HG03139 (cell line): ENCODE results near the gene MRGPRX3.

Experiments
- ATAC-seq: cut with Tn5 transposase; IDR thresholded peaks from one replicate; pipeline ENCODE4 v1.9.1; 2021; ENCODE audit not compliant: unreplicated experiment

MRGPRX3 gene

DNA sequence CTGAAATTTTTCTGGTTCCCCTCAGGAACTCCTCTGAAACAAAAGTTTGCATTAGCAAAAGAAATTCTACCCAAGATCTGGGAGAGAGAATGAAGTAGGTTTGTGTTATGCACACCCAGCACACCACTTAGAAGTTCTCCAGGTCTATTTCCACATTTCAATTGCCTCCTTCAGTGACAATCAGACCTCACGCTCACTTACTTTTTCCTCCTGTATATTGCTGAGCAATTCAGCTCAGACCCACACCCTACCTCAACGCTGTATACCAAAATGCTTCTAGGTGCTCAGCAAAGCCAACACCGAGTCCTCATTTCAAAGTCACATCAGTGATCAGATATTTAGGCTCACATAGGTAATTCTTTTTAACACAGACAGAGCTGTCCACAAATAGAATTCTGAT is 19.2 kb downstream of the MRGPRX3 start:
- ATAC-seq: no peak

DNA sequence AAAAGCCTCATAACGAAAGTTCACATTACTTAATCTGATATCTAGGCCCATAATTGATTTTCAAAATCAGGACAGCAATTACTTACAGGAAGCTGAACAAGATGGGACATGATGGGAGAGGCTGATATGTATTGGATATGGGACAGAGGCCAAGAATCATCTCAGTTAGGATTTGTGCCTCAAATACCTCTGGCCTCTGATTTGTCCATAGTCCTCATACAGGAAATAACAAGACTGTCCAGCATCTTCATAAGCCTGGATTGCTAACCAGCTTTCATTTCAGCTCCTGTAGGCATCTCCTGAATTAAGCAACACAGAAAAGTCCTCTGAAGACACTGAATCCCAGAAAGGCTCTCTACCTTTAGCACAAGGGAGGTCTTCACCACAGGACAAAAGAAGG is 36.0 kb downstream of the MRGPRX3 start:
- no peak for ATAC-seq

DNA sequence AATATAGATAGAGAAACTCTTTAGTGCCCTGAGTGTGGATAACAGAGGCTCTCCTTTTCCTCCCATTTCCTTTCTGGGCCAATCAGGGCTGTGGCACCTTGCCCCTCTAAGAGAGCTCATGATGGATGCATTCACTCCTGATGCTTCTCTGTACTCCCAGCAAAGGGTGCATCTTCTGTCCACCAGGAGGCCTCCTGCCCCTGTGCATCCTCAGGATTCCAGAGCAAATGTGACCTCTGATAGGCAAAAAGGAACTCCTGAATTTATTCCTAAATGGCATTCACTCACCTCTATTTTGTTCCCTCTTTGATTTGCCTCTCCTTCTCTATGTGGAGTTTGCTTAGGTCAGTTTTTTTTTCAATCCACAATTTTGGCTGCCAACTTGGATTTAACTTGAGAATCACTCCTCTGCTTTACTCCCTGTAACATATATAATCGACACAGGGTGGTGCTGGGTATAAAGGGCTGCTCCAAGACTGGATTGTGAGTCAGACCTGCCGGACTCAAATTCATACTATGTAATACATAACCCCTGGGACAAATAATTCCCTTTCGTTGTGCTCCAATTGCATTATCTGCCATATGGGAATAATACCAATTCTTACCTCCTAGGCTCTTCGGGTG is 39.1 kb downstream of the MRGPRX3 start:
- ATAC-seq: no peak

DNA sequence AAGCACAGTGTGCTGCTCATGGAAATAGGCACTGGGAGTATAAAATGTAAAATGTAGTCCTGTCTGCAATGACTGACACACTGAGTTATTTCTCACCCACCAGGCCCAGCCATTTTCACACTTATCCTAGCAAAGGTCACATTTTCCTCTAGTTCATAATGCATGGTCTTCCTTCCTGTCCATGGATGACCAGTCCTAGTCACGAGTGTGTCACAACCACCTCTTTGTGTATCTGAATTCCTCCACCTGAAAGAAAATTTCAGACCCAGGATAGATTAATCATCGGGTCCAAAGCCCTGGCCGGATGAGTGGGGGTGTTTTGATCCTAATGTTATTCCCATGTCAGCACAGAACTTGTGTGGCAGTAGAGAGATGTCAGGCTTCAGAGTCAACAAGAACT is 40.3 kb downstream of the MRGPRX3 start, which contains the start of gene MRGPRX4:
TSS of gene MRGPRX4 (plus strand) at position 172 of the 400 bp plus-strand sequence. CDS start 420 bp downstream, outside the sequence.
- no peak for ATAC-seq

DNA sequence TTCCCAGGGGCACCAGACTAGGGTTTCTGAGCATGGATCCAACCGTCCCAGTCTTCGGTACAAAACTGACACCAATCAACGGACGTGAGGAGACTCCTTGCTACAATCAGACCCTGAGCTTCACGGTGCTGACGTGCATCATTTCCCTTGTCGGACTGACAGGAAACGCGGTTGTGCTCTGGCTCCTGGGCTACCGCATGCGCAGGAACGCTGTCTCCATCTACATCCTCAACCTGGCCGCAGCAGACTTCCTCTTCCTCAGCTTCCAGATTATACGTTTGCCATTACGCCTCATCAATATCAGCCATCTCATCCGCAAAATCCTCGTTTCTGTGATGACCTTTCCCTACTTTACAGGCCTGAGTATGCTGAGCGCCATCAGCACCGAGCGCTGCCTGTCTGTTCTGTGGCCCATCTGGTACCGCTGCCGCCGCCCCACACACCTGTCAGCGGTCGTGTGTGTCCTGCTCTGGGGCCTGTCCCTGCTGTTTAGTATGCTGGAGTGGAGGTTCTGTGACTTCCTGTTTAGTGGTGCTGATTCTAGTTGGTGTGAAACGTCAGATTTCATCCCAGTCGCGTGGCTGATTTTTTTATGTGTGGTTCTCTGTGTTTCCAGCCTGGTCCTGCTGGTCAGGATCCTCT is 41.0 kb downstream of the MRGPRX3 start:
- no peak for ATAC-seq
